Retinal pigment epithelial cell (primary cell): ENCODE results near the gene MED12L.
A peak's percentile ranks its signal among the peaks of the same experiment; 100 is the strongest.

Experiments used
- DNase-seq: peaks from one replicate; pipeline ENCODE4 v3.0.0-alpha.2; 2010; ENCODE audit warnings: low read depth
- H3K4me3 ChIP-seq: 2 replicates; pipeline ENCODE4 v1.5.1; 2011; ENCODE audit warnings: mild to moderate bottlenecking, low read length, control low read depth, moderate library complexity
- CTCF ChIP-seq: conservative IDR thresholded peaks from 2 replicates; pipeline ENCODE4 v1.5.1; 2011; ENCODE audit warnings: low read depth, low read length, control low read depth, inconsistent platforms

MED12L gene

GRCh38 chr3:151147299-151147698, 61.8 kb downstream of the MED12L start:
- DNase-seq = no peak
- TF ChIP-seq CTCF = no peak
- no peak overlapping the region for H3K4me3 ChIP-seq

- no peak overlapping the region for H3K4me3 ChIP-seq
- TF ChIP-seq CTCF = no peak
- no peak for DNase-seq
Observed at GRCh38 chr3:151152455-151153079, 67.1 kb downstream of the MED12L start.

GRCh38 chr3:151154566-151154965, 69.1 kb downstream of the MED12L start:
- no peak for TF ChIP-seq CTCF
- H3K4me3 ChIP-seq = no peak overlapping the region

GRCh38 chr3:151155409-151156128, 70.1 kb downstream of the MED12L start:
- no peak overlapping the region for H3K4me3 ChIP-seq
- no peak for DNase-seq
- TF ChIP-seq CTCF = no peak

More at GRCh38 chr3:151154566-151154965, 69.1 kb downstream of the MED12L start:
- DNase-seq = no peak

GRCh38 chr3:151156618-151157216, 71.3 kb downstream of the MED12L start:
- TF ChIP-seq CTCF = peak; percentile 65
- no peak overlapping the region for H3K4me3 ChIP-seq
- DNase-seq = no peak

- no peak overlapping the region for H3K4me3 ChIP-seq
- no peak for DNase-seq
Observed at GRCh38 chr3:151159806-151160205, 74.3 kb downstream of the MED12L start.

More at GRCh38 chr3:151159806-151160205, 74.3 kb downstream of the MED12L start:
- no peak for TF ChIP-seq CTCF
